ENCODE data around the gene KCTD16.

KCTD16 gene

GRCh38 chr5:144170276-144171024, at the start of gene KCTD16, which contains the start of gene YIPF5:
Gene KCTD16 (plus strand): TSS chr5:144170873.
Gene YIPF5 (minus strand): TSS chr5:144170659. CDS start chr5:144169955, 704 bp downstream.
- DNase-seq, result peak; percentile 98

- DNase-seq, result no peak
Observed at GRCh38 chr5:144121577-144121976, 49.1 kb upstream of the KCTD16 start.

- DNase-seq, result no peak
Observed at GRCh38 chr5:144122081-144122480, 48.6 kb upstream of the KCTD16 start.

- DNase-seq, result no peak
Observed at GRCh38 chr5:144122641-144123040, 48.0 kb upstream of the KCTD16 start.

GRCh38 chr5:144125163-144125726, 45.4 kb upstream of the KCTD16 start:
- DNase-seq, result no peak

GRCh38 chr5:144126707-144127106, 44.0 kb upstream of the KCTD16 start:
- DNase-seq, result no peak

GRCh38 chr5:144128844-144129243, 41.8 kb upstream of the KCTD16 start:
- DNase-seq, result no peak

GRCh38 chr5:144130306-144130705, 40.4 kb upstream of the KCTD16 start:
- no peak for DNase-seq

GRCh38 chr5:144131261-144131660, 39.4 kb upstream of the KCTD16 start:
- no peak for DNase-seq

GRCh38 chr5:144133050-144133633, 37.5 kb upstream of the KCTD16 start:
- no peak for DNase-seq

- no peak for DNase-seq
Observed at GRCh38 chr5:144134194-144134826, 36.4 kb upstream of the KCTD16 start.

- no peak for DNase-seq
Observed at GRCh38 chr5:144135113-144135762, 35.4 kb upstream of the KCTD16 start.

GRCh38 chr5:144139586-144139985, 31.1 kb upstream of the KCTD16 start:
- no peak for DNase-seq

GRCh38 chr5:144141585-144141984, 29.1 kb upstream of the KCTD16 start:
- no peak for DNase-seq

- peak; percentile 27 for DNase-seq
Observed at GRCh38 chr5:144142139-144142823, 28.4 kb upstream of the KCTD16 start.

GRCh38 chr5:144142824-144143162, 27.9 kb upstream of the KCTD16 start:
- DNase-seq, result no peak

GRCh38 chr5:144143625-144144024, 27.0 kb upstream of the KCTD16 start:
- no peak for DNase-seq

- DNase-seq, result no peak
Observed at GRCh38 chr5:144144956-144145751, 25.5 kb upstream of the KCTD16 start.

- no peak for DNase-seq
Observed at GRCh38 chr5:144151026-144151425, 19.6 kb upstream of the KCTD16 start.

- no peak for DNase-seq
Observed at GRCh38 chr5:144156767-144157171, 13.9 kb upstream of the KCTD16 start.

- no peak for DNase-seq
Observed at GRCh38 chr5:144162686-144163085, 8.0 kb upstream of the KCTD16 start.

GRCh38 chr5:144166696-144167095, 4.0 kb upstream of the KCTD16 start:
- no peak for DNase-seq

All from RPMI8226 (cell line).